Hindlimb muscle (tissue), 1 donor: ENCODE data around the gene CMC2. TPM values are rescaled to one million over a fixed set of nuclear protein-coding genes. Genes with fewer than 3 reads are reported as not detected.
A peak's percentile ranks its signal among the peaks of the same experiment; 100 is the strongest.

Source experiments
- DNase-seq: peaks from one replicate; pipeline ENCODE4 v3.0.0-alpha.2; 2013
- polyA plus RNA-seq: library from polyadenylated mRNA; unstranded; fragments of 120-200 nt; gene quantifications from one replicate; pipeline ENCODE4 v1.2.1, GENCODE V29; 2013; ENCODE audit not compliant: insufficient read length

CMC2 gene
- 26.0 TPM for polyA plus RNA-seq

DNA sequence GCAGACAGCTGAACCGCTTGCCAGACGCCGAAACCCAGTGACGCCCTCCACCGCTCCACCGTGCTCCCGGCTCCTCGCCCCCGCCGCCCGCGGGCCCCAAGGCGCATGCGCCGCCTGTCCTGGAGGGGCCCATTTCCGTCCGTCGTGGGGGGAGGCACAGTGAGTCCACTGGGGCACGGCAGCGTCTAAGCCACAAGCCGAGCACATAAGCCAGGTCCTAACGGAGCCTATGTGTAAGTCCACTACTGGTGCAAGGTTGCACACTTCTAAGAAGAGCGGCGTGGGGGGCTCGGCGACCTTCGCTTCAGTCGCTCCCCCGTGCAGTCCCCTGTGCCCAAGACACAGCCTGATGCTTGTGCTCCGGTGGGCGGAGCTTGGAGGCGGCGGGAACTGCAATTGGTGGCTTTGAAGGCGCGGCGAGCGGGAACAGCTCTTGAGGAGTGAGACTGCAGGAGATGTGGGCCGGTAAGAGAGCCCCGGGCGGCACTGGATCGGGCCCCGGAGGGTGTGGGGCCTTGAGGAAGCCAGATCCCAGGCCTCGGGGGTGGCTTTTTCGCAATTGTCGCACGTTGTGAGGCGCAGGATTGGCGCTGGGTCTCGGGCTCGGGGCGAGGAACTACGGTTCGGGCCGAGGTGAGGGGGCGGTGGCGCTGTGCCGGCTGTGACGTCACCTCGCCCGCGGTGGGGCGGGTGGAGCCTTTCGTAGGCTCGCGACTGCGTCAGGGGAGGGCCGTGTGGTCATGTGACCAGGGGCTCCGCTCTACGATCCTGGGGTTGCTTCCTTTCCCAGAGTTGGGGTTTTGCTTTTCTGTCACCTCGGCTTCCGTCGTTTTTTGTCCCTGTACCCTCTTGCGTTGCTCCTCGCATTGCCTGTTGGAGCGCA lies at the start of gene CMC2, which contains the start of gene CENPN:
CMC2 (minus strand) TSS at position 73 of the 883 bp plus-strand sequence. CDS start 9,491 bp downstream, outside the sequence.
CENPN (plus strand) TSS at position 402 of the 883 bp plus-strand sequence. CDS start 4,726 bp downstream, outside the sequence.
- peak; percentile 99 for DNase-seq

DNA sequence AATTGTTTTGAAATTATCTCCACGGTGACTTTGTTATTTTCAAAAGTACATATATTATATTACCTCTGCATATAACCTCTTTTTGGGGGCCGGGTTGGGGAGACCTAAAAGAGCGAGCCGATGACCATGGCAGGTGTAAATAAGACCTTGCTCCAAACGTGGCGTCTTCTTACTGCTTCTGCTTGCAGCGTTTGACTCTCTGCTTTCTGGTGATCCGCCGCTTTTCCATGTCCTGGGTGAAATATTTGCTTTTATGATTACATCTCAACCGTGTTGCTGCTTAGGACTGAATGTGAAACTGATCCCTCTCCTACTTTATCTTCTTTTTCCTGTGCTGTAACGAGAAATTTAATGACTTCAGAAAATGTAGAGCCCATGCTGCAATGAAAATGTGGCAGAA lies 47.1 kb upstream of the CMC2 start:
- no peak for DNase-seq

DNA sequence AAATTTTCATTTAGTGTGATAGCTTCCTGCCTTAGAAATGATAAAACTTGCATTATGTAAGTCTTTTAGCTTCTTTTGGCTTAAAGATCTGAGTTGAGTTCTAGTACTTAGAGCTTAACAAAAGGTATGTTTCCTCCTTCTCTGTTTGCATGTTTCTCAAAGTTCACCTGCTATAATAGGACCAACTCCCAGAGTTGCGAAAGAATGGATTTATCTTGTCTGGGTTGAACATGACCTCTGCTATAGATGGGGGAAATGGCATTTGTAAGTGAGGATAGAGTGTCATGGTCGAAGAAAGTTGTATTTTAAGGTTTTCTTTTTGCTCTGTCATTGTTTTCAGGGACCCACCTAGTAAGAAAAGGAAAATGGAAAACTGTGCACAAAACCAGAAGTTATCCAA lies 36.1 kb upstream of the CMC2 start:
- no peak for DNase-seq

DNA sequence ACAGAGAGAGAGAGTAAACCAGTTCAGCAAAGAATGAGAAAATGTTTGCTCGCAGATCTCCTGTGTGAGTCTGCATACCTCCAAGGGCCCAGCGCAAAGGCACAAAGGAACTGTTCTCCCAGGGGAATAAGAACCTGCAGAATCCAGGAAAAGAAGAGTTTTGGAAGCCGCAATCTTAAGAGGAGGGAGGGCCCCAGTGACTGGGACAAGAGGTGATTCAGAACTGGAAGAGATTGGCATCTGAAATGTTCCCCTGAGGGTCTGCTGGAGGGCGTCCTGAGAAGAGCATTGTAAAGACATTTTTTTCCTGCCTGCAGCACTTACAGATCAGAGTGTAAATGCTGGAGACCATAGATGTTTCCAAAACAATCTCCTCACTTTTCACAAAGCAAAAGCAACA lies 35.0 kb upstream of the CMC2 start:
- no peak for DNase-seq

DNA sequence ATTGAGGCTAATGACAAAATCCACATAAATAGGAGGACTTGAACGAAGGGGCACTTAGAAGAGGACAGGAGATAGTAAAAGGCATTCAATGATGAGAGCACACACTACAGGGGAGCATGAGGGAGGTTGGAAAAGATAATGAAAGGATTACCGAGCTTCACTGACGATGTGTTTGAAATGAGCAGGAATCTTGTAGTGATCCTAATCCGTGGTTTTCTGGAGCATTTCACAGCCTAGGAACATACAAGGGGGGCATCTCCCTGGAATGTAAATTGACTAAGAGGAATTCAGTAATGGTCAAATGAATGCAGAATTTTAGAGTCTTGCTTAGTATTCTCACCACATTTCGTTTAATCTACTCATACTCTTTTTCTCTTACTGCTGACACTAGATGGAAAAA lies 34.2 kb upstream of the CMC2 start:
- DNase-seq: no peak

DNA sequence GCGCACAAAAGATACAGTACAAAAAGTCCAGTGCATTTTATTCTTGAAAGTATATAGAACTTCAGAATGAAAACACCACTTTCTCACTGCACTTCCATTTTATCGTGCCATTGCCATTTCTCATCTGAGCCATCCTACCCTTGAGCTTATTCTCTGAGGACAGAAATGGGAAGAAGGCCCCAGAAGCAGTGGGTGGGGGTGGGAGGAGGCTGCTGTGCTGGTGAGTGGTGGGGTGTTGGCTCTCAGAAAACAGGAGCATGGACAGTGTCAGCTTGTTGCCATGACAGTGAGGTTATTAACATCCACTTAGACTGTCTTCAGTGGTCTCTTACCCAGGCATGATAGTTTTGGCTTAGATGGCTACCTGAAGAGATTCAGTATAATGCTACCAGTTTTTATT lies 33.4 kb upstream of the CMC2 start:
- DNase-seq: no peak

DNA sequence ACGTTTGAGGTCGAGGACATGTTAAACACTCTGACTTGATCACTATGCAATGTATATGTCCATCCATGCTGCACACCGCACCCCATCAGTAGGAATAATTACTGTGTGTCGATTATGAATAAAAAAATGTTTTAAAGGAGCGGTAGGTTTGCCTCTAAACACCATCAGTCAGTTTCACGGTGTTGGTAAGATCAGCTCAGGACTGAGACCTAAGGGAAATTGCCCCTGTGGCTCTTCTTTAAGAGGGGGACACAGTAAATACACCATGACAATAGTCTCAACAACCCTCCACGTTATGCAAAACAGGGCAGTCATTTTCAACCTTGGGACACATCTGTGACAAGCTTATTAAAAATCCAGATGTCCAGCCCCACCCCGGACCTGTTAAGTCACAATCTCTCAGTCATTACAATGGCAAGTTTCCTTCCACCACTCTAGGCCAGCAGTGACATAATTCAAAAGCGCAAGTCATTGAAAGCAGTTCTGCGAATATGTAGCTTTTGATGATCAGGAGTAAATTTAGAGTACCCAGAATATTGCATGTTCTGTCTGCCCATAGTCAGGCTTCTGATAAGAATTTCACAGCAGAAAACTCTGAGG lies 30.2 kb upstream of the CMC2 start:
- DNase-seq: peak; percentile 3

DNA sequence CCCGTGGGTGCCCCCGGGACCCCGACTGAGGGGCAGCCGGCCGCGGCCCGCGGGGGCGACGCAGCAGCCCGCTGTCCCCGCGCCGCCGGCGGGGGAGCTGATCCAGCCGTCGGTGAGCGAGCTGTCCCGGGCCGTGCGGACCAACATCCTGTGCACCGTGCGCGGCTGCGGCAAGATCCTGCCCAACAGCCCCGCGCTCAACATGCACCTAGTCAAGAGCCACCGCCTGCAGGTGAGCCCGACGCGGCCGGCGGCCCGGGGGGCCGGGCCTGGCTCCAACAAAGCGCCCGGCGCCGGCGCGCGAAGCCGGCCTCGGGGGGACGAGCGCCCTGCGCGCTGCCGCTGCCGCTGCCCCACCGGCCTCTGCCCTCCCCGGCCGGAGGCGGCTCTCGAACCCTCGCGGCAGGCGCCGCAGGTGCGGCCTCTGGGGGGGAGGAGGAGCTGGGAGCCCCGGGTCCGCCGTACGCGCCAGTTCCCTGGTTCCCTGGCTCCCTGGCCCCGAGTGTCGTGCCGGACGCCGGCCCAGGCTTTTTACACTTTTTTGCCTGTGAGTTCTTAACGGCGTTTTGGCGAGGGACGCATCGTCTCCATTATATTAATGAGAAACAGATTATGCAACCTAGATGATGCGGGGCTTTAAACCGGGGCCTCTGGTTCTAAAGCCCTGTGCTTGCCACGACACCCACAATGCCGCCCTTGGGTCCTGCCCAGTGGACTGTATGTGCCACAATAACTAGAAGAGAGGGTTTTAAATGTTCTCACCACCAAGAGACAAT lies 29.5 kb upstream of the CMC2 start:
- DNase-seq: peak; percentile 29

DNA sequence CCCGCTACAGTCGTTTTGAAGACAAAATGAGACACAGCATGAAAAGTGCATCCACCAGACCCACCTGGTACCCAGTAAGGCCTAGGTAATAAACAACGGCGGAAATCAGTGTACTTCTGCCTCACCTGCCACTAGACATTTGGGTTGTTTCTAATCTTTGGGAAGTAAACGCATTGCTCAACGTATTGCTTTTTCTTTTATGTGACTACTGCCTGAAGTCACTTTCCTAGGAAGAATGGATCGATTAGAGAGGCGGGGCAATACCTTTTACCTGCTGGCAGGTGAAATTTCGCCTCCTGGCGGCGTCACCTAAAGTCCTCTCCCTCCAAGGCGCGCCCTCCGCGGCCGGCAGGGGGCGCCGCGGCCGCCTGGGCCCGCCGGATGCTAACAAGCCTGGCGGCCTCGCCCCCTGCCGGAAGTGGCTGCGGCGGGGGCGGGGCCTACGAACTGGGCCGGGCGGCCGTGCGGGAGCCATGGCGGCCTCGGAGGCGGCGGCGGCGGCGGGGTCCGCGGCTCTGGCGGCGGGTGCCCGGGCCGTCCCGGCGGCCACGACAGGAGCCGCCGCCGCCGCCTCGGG lies 28.8 kb upstream of the CMC2 start, which contains the start of gene ATMIN:
ATMIN (plus strand) TSS at position 445 of the 577 bp plus-strand sequence; CDS start at position 474, 29 bp downstream.
- peak; percentile 92 for DNase-seq

DNA sequence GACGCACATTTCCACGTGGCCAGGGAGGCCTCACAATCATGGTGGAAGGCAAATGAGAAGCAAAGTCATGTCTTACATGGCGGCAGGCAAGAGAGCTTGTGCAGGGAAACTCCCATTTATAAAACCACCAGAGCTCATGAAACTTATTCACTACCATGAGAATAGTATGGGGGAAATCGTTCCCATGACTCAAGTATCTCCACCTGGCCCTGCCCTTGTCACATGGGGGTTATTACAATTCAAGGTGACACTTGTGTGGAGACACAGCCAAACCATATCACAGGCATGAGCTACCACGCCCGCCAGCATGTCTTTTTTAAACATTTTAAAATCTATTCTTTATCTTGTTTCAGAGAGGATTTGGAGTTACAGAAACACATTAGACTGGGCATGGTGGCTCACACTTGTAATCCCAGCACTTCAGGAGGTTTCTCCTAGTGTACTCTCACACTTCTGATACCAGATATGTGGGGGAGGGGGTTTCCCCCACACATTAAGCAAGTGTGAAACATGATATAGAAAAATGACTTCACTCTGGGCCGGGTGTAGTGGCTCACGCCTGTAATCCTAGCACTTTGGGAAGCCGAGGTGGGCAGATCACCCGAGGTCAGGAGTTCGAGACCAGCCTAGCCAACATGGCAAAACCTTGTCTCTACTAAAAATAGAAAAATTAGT lies 23.4 kb upstream of the CMC2 start:
- no peak for DNase-seq

DNA sequence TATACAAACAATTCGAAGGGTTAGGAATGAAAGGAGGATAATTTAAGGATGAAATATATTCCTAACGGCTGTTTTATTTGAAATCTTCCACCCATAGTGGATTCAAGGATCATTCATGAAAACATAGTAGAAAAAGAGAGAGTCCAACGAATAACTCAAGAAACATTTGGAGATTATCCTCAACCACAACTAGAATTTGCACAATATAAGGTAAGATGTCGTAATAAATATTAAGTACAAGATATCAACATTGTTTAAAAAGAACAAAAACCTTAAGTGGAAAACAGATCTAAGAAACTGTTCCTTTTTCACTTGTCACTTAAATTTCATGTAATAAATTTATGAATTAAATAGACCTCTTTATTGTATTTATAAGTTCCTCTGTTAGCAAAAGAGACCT lies 19.7 kb upstream of the CMC2 start:
- no peak for DNase-seq

DNA sequence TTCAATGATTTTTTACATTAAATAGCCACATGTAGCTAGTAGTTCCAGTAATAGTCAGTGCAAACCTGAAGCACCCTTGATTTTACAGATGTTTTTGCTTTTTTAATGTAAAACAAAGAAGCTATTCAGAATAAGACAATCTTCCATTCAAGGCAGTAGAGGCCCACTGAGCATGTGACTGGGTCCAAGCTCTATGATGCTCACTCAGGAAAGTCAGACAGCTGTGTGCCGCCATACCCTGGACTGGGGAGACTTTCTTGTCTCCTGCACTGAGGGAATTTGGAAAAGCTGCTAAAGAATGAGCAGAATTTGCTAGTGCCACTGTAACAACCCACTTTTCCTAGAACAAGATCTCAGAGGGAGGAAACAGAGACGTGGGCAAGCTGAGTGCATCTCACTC lies 11.8 kb upstream of the CMC2 start:
- DNase-seq: no peak

DNA sequence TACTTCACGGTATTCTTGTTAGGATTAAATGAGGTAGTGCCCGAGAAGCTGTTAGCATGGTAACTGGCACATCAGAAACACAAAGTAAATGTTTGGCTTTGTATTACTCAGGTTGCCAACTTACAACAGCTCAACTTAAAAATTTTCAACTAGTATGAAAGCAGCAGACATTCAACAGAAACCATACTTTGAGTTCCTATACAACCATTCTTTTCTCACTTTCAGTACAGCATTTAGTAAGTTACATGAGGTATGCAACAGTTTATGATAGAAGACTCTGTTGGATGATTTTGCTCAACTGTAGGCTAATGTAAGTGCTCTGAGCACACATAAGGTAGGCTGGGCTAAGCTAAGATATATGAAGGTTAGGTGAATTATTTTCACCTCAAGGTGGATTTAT lies 8.0 kb upstream of the CMC2 start:
- DNase-seq: no peak

DNA sequence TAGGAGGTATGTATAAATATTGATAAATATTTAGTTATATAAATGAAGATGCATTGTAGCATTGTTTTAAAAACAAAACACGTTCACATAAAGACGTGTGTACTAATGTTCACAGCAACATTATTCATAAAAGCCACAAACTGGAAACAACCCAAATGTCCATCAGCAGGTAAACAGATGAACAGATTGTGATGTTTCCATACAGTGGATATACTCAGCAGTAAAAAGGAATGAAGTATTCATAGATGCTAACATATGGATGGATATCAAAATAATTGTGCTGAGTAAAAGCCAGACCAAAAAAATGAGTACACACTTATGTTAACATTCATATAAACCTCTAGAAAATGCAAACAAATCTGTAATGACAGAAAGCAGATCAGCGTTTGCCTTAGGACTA lies 6.3 kb upstream of the CMC2 start:
- no peak for DNase-seq

DNA sequence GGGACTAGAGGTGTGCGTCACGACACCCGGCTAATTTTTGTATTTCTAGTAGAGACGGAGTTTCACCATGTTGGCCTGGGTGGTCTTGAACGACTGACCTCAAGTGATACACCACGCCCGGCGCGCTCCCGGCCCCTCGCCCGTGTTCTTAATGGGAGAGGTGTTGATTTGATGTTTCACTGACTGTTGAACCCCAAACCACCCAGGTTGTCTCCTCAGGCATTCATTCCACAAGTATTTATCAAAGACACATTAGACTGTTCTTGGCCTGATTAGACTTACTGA lies 1.8 kb upstream of the CMC2 start:
- DNase-seq: no peak

DNA sequence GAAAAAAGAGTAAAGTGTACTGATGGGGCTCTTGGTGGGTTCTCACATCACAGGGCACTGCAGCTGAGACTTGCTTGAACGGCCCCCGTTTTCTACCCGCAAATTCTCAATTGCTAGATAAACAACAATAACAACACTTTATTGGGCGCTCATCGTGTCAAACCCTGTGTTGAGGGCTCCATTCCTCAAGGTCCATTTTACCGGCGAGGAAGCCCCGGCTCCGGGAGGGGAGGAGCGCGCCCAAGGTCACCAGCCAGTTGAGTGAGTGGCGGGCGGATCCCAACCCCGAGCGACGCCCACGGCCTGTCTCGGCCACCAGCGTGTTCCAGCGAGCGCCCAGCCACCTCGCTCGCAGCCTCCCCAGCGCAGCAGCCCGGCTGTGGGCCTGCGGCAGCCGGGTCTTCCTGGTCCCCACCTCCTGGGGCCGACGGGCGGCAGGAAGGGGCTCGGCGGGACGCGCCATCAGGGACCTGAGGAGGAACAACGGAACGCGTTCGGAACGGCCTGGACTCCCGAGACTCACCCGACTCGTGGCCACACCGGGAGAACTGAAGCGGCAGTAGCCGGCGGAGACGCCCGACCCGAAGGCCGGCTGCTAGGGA lies 373 bp downstream of the CMC2 start:
- no peak for DNase-seq

DNA sequence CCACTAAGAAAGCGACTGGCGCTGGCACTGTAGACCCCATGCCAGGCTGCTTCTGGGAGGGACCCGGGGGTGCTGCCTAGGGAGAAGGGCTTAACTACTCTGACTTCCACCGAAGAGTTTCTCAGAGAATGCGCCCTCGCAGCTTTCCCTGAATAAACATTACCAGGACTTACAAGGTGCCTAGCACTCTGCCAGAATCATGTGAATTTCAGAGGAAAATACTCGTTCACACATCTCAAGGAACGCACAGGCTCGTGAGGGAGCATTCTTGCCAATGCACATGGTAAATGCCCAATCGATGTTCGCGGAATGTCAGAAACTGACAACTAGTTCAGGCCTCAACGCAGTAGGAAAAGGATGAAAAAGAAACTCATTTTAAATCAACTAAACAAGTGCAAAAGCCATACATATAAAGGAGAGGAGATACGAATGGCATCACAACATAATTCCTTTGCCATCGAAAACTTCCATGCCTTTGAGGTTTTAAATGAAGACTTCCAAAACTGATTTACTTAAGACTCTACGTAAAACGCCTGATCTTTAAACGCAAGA lies 999 bp downstream of the CMC2 start:
- DNase-seq: no peak

DNA sequence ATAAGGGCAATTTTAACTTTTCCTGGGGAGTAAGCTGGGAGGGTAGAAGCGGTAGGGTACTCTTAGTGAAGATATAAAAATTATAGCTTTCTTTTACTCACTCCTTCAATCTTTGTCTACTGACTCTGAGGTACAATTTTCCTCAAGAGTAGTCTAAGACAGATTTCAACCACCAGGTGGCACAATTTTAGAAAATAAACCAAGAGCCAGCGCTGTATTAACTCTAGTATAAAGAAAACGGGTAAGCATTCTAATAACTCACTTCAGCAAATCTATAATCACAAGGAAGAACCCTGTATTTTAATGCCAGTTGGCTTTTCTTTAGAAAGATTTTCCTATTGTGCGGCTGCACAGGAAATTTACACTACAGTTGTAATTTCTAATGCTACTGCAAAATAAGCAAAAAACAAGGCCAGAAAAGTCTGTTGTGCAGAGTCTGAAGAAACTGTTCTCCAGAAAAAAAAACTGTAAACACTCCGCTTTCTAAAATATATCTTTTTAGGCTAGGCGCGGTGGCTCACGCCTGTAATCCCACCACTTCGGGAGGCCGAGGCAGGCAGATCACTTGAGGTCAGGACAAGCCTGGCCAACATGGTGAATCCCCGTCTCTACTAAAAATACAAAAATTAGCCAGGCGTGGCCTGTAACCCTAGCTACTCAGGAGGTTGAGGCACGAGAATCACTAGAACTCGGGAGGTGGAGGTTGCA lies 1.9 kb downstream of the CMC2 start:
- peak; percentile 55 for DNase-seq

DNA sequence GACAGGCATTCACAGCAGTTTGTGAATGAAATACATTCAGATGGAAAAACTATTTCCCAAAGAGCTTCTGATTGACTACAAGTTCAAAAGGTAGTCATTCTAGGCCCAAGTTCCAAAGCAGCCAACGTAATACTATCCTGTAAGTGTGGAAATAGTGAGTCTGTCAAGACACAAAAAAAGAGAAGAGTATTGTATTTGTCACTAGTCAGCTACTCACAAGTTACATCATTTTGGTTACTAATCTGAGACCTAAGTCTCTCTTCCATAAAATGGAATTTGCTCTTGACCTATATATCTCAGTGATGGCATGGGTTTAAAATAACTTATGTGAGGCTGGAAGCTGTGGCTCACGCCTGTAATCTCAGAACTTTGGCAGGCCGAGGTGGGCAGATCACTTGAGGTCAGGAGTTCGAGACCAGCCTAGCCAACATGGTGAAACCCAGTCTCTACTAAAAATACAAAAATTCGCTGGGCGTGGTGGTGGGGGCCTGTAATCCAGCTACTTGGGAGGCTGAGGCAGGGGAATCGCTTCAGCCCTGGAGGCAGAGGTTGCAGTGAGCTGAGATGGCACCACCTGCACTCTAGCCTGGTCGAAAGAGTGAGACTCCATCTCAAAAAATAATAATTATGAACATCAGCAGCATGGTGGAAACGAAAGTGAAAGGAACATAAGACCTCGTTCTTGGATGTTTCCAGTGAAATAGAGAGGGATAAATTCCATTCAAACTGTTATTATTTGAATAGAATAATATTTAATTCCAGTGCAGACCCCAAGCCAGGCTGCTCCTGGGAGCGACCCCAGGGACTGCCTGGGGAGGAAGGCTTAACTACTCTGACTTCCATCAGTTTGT lies 2.9 kb downstream of the CMC2 start:
- DNase-seq: no peak

DNA sequence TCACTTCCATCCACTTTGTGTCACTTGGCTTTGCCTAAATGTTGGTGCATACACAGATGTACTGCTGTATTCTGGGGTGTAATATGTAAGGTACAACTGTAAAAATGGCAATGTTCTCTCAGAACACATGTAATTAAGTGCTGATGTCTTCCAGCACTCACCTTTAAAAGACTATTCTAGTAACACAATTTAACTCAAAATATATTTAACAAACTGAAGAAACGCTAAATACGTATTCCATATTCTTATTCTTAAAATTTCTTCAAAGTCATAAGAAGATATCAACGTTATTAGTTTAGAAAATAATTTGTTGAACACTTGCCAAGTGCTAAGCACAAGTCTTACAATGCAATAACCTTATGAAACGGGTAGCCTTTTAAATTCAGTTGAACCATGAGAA lies 3.6 kb downstream of the CMC2 start:
- no peak for DNase-seq
